Measurements from ENCODE around the gene CD37. TPM values are rescaled to one million over a fixed set of nuclear protein-coding genes. Genes with fewer than 3 reads are reported as not detected.
"Not testable (repeated sequence)": the region's sequence is repeated elsewhere in the genome, so short reads cannot be mapped to it uniquely, and the experiment has no call there.

The CD37 gene
- total RNA-seq, 1 experiment from 2014 or later = not detected

DNA sequence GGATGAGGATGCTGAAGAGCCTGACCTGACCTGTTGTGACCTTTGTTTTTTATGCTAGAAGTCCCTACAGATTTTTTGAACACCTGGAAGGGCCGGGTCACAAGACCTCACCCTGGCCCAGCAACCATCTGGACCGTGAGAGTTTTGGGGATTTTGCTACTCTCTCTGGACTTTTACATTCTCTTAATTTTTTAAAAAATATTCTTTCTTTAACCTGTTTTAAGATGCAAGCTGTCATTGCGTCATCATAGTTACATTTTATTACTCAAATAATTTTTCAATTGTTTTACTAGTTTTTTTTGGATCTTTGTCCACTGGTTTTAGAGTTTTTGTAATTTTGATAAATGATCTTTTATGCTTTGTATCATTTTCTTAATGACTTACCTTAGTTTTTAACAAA is 36.0 kb downstream of the CD37 start:
- TF ChIP-seq EZH2phosphoT487 (IDR thresholded peaks at IDR 0.05; ENCODE audit: borderline replicate concordance, low read length) = no peak
- BruUV-seq (replicated peaks) = no TSS peak
- Histone ChIP-seq H2AFZ (ENCODE audit: low read length) (no peak overlapping the region), H3K9ac (ENCODE audit: low read length) (no peak overlapping the region), H3F3A (ENCODE audit: low read length, unreplicated experiment) (no peaks in the 10 kb centered on the region), H3K9me2 (replicated peaks; ENCODE audit: low read length) (no peaks in the 10 kb centered on the region), H3K27me3 (ENCODE audit: low read length) (no peaks in the 10 kb centered on the region; the same call in 1 of the 2 replicates), H3K4me1 (ENCODE audit: insufficient read depth, low read length) (no peaks in the 10 kb centered on the region), H3K9me3 (ENCODE audit: low read length) (peaks cover 19% of the 10 kb centered on the region), H3K4me2 (ENCODE audit: low read length) (no peak overlapping the region), H3K36me3 (ENCODE audit: low read depth, low read length) (no peaks in the 10 kb centered on the region), H3K27ac (ENCODE audit: low read length) (no peak overlapping the region), H3K4me3 (ENCODE audit: low read length) (no peak overlapping the region), H4K20me1 (ENCODE audit: low read length) (no peaks in the 10 kb centered on the region), H3K79me2 (ENCODE audit: low read length) (no peaks in the 10 kb centered on the region)
- no peak for ATAC-seq
- intact Hi-C loops (cut with micrococcal nuclease) = no loop called here
- DNase-seq = no peak
- ChIA-PET POLR2A (ENCODE audit: unreplicated experiment) (no interaction called here), CTCF (no interaction called here)

DNA sequence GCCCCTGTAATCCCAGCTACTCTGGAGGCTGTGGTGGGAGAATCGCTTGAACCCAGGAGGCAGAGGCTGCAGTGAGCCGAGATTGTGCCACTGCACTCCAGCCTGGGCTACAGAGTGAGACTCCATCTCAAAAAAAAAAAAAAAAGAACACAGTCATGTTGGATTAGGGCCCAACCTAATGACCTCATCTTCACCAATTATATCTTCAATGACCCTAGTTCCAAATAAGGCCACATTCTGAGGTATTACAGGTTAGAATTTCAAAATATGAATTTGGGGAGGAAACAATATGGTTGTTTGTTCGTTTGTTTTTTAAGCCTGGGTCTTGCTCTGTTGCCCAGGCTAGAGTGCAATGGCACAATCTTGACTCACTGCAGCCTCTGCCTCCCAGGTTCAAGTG is 38.0 kb downstream of the CD37 start:
- H3K9ac ChIP-seq (ENCODE audit: low read length); BruUV-seq (replicated peaks); intact Hi-C loops (cut with micrococcal nuclease); H3F3A ChIP-seq (ENCODE audit: low read length, unreplicated experiment); H2AFZ ChIP-seq (ENCODE audit: low read length); H3K4me2 ChIP-seq (ENCODE audit: low read length); H4K20me1 ChIP-seq (ENCODE audit: low read length); ATAC-seq; H3K27ac ChIP-seq (ENCODE audit: low read length); POLR2A ChIA-PET (ENCODE audit: unreplicated experiment); H3K27me3 ChIP-seq (ENCODE audit: low read length); H3K9me2 ChIP-seq (replicated peaks; ENCODE audit: low read length); CTCF ChIA-PET; H3K36me3 ChIP-seq (ENCODE audit: low read depth, low read length); DNase-seq; H3K4me1 ChIP-seq (ENCODE audit: insufficient read depth, low read length); H3K4me3 ChIP-seq (ENCODE audit: low read length); H3K79me2 ChIP-seq (ENCODE audit: low read length): not testable (repeated sequence)
- peaks cover 19% of the 10 kb centered on the region for H3K9me3 ChIP-seq (ENCODE audit: low read length)

DNA sequence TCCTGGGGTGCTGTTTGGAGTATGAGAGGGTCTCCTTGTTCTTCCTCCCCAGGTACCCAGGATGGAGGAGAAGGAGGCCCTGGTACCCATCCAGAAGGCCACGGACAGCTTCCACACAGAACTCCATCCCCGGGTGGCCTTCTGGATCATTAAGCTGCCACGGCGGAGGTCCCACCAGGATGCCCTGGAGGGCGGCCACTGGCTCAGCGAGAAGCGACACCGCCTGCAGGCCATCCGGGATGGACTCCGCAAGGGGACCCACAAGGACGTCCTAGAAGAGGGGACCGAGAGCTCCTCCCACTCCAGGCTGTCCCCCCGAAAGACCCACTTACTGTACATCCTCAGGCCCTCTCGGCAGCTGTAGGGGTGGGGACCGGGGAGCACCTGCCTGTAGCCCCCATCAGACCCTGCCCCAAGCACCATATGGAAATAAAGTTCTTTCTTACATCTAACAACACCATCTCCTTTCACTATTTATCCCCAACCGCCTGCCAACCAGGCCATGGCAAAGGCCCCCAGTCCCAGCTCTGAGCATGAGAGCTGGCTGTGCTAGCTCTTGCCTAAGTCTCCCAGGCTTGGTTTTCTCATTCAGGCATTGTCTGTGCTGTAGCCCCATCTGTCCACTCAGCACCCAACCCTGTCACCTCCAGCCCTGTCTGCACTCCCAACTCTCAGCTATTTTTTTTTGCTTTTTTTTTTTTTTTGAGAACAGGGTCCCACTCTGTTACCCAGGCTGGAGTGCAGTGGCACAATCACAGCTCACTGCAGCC is 39.6 kb downstream of the CD37 start:
- no peaks in the 10 kb centered on the region for H3K36me3 ChIP-seq (ENCODE audit: low read depth, low read length)

More for the DNA sequence above, 39.6 kb downstream of the CD37 start:
- Histone ChIP-seq H3F3A (ENCODE audit: low read length, unreplicated experiment) (no peaks in the 10 kb centered on the region), H3K9me2 (replicated peaks; ENCODE audit: low read length) (no peaks in the 10 kb centered on the region), H4K20me1 (ENCODE audit: low read length) (no peaks in the 10 kb centered on the region), H3K27ac (ENCODE audit: low read length) (no peak overlapping the region), H3K4me1 (ENCODE audit: insufficient read depth, low read length) (no peaks in the 10 kb centered on the region), H3K4me2 (ENCODE audit: low read length) (no peak overlapping the region), H3K27me3 (ENCODE audit: low read length) (no peaks in the 10 kb centered on the region; the same call in 1 of the 2 replicates), H3K79me2 (ENCODE audit: low read length) (no peaks in the 10 kb centered on the region), H2AFZ (ENCODE audit: low read length) (no peak overlapping the region), H3K4me3 (ENCODE audit: low read length) (no peak overlapping the region), H3K9ac (ENCODE audit: low read length) (no peak overlapping the region), H3K9me3 (ENCODE audit: low read length) (peaks cover 6% of the 10 kb centered on the region)
- intact Hi-C loops (cut with micrococcal nuclease) = no loop called here
- DNase-seq (no peak), ATAC-seq (no peak)
- BruUV-seq (replicated peaks) = no TSS peak
- TF ChIP-seq, protein P1, sequence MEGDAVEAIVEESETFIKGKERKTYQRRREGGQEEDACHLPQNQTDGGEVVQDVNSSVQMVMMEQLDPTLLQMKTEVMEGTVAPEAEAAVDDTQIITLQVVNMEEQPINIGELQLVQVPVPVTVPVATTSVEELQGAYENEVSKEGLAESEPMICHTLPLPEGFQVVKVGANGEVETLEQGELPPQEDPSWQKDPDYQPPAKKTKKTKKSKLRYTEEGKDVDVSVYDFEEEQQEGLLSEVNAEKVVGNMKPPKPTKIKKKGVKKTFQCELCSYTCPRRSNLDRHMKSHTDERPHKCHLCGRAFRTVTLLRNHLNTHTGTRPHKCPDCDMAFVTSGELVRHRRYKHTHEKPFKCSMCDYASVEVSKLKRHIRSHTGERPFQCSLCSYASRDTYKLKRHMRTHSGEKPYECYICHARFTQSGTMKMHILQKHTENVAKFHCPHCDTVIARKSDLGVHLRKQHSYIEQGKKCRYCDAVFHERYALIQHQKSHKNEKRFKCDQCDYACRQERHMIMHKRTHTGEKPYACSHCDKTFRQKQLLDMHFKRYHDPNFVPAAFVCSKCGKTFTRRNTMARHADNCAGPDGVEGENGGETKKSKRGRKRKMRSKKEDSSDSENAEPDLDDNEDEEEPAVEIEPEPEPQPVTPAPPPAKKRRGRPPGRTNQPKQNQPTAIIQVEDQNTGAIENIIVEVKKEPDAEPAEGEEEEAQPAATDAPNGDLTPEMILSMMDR (conservative IDR thresholded peaks at IDR 0.05; ENCODE audit: low read depth, low read length) = no peak
- TF ChIP-seq EZH2phosphoT487 (IDR thresholded peaks at IDR 0.05; ENCODE audit: borderline replicate concordance, low read length) (no peak), EZH2 (IDR thresholded peaks at IDR 0.05; ENCODE audit: low read length, unreplicated experiment) (no peak)
- ChIA-PET POLR2A (ENCODE audit: unreplicated experiment) (no interaction called here), CTCF (interaction anchor here (0.7 kb wide), 1 partner anchor 16 kb away, joined by 5 read pairs; no protein-coding TSS in a partner anchor)

All from PC-3 (cell line).